ENCODE measurements around the gene RELCH.

- no peak for TF ChIP-seq TAF1 (IDR thresholded peaks at IDR 0.05; ENCODE audit: borderline replicate concordance, low read depth, low read length)
- TF ChIP-seq POLR2AphosphoS5 (IDR thresholded peaks at IDR 0.05; ENCODE audit: low read depth, low read length): no peak
- no peak for TF ChIP-seq POLR2A (IDR thresholded peaks at IDR 0.05; ENCODE audit: low read depth, low read length)
Observed at GRCh38 chr18:62199629-62200028, 12.6 kb downstream of the RELCH start.

All from GM12892 (cell line).